GM21360 (cell line): Measurements from ENCODE around the gene SLC43A2.

Source experiments
- ATAC-seq: cut with Tn5 transposase; IDR thresholded peaks from one replicate; pipeline ENCODE4 v1.9.1; 2021; ENCODE audit warnings: mild to moderate bottlenecking, moderate library complexity; ENCODE audit not compliant: unreplicated experiment

Gene SLC43A2

DNA sequence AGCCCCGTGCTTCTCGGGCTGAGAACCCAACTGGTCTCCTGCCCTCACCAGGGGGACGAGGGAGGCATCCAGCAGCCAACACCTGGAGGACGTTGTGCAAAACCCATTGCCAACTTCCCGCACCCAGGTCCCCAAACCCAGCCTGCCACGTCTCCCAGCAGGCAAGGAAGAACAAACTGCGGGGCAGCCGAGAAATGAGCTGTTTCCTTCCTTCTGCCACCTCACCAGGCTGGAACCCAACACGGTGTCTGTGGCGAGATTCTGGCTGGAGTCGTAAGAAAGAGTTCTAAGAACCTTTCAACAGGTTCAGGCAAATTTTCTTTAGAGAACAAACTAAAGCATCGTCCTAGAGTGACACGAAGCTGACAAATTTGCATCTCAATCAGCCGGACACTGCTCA is 3.6 kb downstream of the SLC43A2 start:
- ATAC-seq = no peak

DNA sequence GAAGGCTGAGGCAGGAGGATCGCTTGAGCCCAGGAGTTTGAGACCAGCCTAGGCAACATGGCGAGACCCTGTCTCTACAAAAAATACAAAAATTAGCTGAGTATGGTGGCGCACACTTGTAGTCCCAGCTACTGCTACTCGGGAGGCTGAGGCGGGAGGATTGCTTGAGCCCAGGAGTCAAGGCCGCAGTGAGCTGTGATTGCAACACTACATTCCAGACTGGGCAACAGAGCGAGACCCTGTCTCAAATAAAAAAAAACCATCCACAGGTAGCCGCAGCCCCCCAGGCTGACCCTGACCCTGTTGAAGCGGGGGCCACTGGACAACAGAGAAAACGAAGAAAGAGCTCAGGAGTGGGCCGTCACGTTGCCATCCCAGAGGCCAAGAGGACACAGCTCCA is 4.0 kb downstream of the SLC43A2 start:
- ATAC-seq = no peak

DNA sequence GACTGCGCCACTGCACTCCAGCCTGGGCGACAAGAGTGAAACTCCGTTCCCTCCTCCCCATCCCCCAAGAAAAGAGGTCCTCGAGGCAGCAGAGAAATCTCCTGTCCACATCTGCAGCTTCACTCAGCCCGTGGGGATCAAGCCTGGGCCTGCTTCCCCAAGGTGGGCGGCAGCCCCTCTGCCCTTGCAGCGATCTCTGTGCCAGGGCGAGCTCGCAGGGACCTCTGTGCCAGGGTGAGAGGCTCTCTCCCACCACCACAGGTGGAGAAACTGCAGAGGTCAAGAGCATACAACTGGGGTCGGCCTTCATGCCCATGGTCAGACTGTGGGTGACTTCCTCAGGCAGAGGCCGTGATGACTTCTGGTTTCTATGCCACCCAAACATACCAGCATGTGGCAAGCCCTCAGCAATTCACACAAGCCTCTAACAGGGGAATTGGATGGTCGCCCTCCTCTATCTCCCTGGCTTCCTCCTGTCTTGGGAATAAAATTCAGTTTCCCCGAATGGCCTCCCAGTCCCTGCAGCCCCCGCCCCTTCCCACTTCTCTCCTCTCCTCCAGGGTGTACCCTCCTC is 5.5 kb downstream of the SLC43A2 start:
- no peak for ATAC-seq

DNA sequence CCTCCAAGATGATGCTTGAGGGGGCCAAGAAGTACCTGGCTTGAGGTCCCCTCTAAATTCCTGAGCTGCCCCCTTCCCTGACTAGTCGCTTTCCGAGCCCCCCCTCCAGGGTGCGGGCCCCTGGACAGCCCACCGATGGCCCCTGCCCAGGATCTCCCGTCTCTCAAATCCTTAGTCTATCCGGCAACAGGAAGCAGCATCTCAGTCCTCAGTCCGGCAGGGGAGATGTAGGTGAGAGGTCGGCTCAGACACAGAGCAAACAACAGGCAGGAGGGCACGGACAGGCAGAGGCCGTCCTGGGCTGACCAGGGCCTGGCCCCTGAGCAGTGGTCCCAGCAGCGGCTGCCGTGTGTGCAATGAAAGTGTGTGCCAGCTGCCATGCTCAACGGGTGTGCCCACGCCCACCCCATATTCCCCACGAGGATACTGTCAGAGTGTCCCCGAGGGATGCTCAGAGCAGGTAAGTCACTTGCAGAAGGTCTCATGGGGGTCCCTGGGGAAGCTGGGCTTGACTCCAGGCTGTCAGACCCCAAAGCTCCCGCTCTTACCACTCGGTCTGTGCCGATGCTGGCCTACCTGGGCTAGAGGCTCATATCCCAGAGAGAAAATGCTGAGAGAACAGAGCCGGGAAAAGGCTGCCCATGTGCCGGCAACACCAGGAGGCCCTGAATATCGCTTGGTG is 7.2 kb downstream of the SLC43A2 start:
- ATAC-seq = no peak

DNA sequence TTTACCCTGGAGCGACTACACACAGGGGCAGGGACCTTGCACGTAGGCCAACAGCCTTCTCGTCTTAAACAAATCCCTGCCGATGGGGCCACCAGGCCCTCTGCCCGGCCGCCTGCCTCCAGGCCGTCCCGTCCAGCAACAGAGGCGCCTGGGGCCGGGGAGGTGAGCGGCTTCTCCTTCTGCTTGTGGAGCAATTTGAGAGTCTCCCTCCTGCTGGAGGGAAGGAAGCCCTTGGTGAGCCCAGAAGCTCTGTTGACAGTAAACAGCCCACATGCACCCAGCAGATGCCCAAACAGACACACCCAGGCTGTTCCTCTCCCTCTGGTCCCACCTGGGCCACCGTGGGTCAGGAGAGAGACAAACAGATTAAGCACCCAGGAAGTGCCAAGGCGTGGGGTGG is 8.1 kb downstream of the SLC43A2 start:
- ATAC-seq = no peak

DNA sequence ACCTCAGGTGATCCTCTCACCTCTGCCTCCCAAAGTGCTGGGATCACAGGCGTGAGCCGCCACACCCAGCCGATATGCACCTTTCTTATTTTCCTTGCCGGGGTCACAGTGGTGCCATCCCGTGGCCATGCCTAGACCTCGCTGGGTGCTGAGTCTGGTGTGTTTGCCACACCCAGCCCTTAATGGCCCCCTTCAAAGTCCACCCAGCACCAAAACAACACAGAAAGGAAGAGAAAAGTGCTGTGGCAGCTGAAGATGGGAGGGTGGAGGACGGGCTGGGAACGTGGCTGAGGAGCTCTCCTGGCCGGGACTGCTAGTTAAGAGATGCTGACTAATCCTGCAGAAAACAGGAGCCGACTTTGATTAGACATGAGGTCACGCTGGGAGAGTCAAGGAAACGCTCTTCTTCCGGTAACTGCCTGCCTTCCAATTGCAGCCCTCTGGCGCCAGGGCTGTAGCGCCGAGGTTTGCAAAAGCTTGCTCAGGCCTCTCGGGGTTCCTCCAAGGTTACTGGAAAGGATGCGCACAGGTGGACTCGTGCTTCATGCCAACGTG is 10.9 kb downstream of the SLC43A2 start:
- ATAC-seq = no peak

DNA sequence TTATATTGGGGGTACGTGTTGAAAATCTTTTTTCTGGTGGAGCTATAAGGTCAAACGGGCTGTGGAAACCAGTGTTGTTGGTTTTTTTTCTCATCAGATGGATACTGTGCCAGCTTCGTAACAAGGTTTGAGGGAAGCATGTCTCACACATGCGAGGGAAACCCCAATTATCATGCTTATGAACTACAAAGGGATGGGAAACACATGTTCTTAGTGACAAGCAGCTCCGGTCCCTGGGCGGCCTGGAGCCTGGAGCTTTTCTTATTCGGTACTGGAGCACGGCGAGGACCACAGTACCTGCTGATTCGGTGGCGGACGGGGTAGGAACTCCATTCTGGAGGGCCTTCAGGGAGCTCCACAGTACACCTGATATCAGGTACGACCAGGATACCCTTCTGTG is 12.5 kb downstream of the SLC43A2 start:
- no peak for ATAC-seq

DNA sequence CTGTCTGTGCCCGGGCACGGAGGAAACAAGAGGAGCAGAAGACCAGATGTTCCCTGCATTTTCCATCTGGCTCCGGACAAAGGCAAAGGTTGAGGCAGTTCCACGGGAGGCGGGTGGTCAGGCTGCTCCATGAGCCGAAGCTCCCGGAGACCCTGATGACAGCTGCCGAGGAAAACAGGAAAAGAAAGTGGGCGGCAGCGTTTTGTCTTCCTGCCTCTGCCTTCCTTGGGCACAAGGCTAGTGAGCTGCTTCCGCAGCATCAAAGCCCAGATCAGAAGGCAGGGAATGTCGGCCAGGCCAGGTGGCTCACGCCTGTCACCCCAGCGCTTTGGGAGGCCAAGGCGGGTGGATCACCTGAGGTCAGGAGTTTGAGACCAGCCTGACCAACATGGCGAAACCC is 16.2 kb downstream of the SLC43A2 start:
- no peak for ATAC-seq

DNA sequence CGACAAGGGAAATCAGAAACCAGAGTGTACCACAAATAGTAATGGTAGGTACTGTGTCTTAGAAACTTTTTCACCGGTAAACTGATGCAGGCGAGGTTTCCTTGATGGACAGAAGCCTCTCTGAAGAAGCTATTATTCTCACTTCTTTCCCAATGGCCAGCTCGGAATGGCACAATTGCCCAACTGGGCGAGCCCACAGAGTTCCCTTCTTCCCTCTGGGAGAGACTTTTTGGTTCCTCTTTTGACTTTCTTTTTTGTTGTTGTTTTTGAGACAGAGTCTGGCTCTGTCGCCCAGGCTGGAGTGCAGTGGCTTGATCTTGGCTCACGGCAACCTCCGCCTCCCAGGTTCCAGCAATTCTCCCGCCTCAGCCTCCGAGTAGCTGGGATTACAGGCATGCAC is 16.9 kb downstream of the SLC43A2 start:
- no peak for ATAC-seq

DNA sequence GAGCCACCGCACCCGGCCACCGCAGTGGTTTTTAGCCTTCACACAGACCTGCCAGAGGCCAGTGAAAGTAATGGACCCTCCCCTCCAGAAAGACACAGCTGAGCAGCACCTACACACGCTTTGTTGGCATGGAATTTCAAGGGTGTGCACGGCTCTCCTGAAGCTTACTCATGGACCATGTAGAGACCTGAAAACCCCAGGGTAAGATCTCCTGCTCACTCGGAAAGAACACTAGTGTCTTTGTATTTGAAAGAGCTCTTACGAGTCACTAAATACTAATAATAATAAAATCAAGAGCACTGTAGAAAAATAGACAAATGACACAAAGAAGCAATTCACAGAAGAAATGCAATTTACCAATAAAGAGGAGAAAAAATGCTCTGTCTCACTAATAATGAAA is 20.0 kb downstream of the SLC43A2 start:
- ATAC-seq = no peak

DNA sequence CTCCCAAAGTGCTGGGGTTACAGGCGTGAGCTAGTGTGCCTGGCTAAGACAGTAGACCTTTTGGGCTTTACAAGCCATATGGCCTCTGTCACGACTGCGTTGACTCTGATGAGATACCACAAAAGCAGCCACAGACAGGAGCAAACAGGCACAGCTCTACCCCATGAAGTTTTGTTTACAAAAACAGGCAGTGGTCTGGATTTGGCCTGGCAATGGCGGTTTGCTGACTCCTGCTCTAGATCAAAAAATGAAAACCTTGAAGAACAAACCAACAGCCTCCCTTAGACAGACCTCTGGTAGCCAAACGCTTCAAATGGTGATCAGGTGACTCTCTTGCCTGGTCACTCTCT is 20.7 kb downstream of the SLC43A2 start:
- ATAC-seq = no peak

DNA sequence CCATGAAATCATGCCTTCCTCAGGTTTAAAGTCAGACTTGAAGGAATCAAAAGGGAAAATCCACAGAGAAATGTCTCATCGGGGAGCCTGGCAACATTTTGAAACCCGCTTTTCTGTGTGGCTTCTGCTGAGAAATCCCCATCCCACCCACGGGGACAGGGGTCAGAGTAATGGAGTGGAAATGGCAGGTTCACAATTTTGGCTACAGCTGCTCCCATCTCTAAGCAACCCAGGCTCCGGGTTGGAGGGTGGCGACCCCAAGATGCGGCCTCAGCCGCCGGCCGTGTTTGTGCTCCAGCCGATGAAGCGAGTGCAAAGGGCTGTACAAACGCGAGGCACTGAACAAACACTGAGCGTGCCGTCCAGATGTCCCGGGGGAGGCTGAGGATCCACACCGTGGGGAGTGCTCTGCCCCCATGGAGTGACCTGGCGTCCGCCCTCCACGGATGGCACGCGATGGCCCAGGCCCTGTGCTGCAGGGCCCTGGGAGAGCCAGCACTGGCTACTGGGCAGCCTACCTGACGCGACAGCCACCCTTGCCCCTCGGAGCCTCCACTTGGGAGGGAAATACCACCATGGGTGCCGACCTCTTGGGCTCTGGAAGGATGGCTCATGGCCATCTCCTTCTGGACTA is 22.2 kb downstream of the SLC43A2 start:
- ATAC-seq = no peak

DNA sequence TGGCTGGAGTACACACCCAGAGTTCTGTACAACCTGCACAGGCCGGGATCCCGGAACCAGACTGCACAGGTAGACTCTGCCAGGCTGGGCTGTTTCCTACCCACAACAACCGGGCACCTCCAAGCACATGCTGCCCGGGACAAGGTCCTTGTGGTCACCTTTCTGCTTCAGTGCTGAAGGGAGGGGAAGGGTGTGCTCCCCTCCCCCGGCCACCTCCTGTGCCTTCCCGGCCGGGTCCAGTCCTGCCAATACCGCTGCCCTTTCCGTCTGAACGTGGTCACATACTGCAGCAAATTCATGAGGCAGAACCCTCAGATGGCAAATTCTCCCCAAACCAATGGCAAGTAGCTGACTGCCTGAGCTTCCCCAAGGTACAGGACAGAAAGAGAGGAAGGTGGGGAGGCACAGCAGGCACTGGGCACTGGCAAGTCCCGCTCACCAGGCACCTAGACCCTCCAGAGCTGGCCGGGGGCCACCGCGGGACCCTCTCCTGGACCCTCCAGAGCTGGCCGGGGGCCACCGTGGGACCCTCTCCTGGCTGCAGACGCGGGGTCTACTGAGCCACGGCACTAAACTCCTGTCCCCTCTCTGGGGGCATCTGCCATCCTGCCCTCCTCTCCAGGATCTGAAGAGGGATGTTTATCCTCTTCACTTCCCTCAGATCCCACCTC is 22.8 kb downstream of the SLC43A2 start:
- no peak for ATAC-seq

DNA sequence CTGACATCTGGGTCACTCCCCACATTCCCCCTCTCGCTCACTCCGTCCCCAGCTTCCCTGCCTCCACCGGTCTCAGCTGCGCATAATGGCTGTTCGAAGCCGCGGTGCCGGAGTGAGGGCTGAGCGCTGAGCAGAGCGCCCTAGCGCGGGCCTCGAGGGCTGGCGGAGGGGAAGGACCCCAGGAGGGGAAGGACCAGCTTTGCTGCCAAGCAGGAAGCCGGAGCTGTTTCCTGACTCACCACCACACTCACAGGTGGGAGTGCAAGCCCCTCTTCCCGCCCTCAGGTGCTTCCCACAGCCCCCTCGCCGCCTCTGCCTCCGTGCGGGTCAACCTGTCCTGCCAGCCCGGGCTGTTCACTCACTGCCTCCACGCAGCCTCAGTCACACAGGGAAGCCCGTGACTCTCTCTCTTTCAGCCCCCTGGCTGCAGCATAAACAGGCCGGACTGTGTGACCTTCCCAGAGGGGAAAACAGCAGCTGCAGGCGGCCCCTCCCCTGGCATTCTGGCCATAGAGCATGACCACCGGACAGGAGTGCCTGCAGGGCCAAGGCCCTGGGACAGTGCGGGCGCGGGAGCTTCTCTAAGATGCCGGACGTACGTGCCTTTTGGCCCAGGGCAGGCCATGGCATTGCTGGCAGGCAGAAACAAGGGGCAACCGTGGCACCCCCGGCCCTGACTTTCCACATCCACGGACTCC is 23.7 kb downstream of the SLC43A2 start:
- ATAC-seq = no peak

DNA sequence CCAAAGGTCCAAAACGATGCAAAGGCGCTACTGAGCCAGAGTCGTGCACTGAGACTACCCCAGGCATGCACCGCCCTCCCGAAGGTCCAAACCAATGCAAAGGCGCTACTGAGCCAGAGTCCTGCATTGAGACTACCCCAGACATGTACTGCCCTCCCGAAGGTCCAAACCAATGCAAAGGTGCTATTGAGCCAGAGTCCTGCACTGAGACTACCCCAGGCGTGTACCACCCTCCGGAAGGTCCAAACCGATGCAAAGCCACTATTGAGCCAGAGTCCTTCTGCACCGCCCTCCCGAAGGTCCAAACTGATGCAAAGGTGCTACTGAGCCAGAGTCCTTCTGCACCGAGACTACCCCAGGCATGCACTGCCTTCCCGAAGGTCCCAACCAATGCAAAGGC is 27.1 kb downstream of the SLC43A2 start:
- ATAC-seq = no peak

DNA sequence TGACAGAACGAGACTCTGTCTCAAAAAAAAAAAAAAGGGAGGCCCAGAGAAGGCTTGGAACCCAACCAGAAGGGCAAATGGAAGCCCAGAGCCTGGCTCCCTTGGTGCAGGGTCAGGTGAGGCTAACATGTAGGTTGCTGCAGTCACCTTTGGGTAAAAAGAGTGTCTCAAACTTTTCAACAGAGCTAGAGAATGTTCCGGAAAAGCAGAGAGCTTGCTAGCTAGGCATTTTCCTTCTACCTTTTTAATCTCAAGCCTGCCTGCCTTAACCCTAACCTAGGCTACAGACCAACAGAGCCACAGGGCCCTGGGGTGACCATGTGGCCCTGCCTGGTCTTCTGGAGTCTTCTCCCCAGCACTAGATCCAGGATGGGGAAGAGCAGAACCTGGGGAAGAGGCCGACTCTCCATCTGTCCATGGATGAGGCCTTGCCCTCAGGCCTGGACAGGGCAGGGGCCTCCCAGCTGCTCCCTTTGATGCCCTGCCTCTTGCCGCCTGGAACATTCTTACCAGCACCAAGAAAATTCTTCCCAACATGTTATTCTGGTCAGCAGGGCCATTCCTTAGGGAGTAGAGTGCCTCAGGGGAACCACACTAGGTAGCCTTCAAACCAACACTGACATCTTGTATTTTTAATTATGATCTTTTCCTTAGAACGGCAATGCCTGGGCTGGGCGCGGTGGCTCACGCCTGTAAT is 30.1 kb downstream of the SLC43A2 start:
- ATAC-seq = no peak

DNA sequence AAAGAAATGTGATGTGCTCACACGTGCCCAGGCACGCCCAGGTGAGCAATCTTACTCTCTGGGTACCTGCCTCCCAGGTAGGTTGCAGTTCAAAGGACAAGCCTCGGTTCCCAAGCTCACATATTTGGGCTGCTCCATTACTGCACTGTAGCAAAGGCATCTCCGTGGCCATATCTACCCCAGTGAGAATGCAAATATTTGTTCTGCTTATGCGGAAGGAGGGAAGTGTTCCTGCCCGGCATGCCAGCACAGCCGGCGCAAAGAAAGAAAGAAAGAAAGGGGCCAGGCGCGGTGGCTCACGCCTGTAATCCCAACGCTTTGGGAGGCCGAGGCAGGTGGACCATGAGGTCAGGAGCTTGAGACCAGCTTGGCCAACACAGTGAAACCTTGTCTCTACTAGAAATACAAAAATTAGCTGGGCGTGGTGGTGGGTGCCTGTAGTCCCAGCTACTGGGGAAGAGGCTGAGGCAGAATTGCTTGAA is 30.7 kb downstream of the SLC43A2 start:
- ATAC-seq = no peak

DNA sequence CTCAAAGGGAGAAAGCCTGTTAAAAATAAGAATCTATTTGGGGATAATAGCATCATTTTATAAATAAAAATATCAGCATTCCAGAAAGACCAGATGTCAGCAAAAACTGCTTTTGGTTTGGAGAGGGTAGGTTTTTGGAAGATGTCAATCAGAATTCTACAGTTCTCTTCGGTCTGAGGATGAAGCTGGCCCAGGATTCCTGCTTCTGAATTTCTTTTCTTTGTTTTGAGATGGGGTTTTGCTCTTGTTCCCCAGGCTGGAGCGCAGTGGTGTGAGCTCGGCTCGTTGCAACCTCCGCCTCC is 35.1 kb downstream of the SLC43A2 start:
- no peak for ATAC-seq

DNA sequence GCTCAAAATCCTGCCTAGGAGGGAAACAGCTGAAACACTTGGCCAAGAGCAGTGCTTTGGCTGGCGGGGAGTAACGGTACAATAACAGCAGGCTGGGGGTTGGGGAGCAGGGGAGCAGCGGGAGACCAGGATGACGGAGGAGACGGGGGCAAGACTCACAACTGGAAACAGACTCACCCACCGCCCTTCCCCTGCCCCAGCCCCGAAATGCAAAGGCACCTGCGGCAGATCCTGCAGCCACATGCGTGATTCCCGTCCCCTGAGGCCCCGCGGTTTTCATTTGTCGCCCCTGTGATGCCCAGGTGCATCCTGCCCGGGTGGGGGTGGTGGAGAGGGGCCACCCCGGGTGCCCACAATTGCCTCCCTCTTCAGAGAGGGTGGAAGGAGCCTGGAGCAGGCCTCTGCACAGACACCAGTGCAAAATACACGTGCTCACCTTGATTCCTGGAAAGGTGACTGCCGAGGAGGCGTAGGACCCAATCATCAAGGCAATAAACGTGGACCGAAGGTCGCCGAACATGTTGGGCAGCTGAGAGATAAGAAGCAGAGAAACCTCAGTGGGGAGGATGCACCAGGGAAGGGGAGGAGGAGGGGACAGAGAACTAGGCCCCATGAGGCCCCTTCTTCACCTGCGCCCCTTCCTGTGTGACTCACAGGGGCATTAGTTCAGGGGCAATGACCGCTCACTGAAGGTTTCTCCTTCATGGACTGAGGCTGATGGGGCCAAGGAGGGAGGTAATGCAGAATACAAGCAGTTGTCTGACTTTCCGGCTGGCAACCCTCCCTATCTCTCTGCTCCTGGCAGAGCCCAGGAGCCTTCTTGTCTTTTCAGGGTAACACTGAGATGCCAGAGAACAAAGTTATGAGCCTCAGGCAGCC is 35.6 kb downstream of the SLC43A2 start:
- ATAC-seq = peak; percentile 52
